Mesenchymal stem cell (in vitro differentiated cells and primary cell): Measurements from ENCODE around the gene ANKFY1.

ENCODE experiments used
- DNase-seq: peaks from one replicate; pipeline ENCODE4 v3.0.0-alpha.2; 2013
- H2AFZ ChIP-seq: one replicate; pipeline ENCODE4 v1.6.1; 2013; ENCODE audit warnings: low read depth, mild to moderate bottlenecking, control low read depth, inconsistent platforms, low read length, moderate library complexity
- H2AK5ac ChIP-seq: 2 replicates; pipeline ENCODE4 v1.6.1; 2013; ENCODE audit warnings: low read length, moderate library complexity, mild to moderate bottlenecking, inconsistent platforms; ENCODE audit not compliant: severe bottlenecking
- H2BK120ac ChIP-seq: one replicate; pipeline ENCODE4 v1.6.1; 2013; ENCODE audit warnings: low read depth, mild to moderate bottlenecking, inconsistent platforms, low read length, moderate library complexity
- H2BK12ac ChIP-seq, 2 experiments: one replicate each; pipeline ENCODE4 v1.6.1; 2013; ENCODE audit warnings: inconsistent platforms in 2 of 2, low read length in 2 of 2, mild to moderate bottlenecking in 2 of 2, moderate library complexity in 2 of 2, control low read depth in 1 of 2
- H2BK15ac ChIP-seq: one replicate; pipeline ENCODE4 v1.6.1; 2013; ENCODE audit warnings: mild to moderate bottlenecking, low read depth, inconsistent platforms; ENCODE audit not compliant: poor library complexity, severe bottlenecking
- H2BK5ac ChIP-seq: 2 replicates; pipeline ENCODE4 v1.6.1; 2013; ENCODE audit warnings: low read depth, mild to moderate bottlenecking, low read length, control low read depth, inconsistent platforms; ENCODE audit not compliant: poor library complexity, severe bottlenecking
- H3K14ac ChIP-seq, 2 experiments: one replicate each; pipeline ENCODE4 v1.6.1; 2013; ENCODE audit warnings: inconsistent platforms in 2 of 2, low read length in 2 of 2, control low read depth in 1 of 2, mild to moderate bottlenecking in 1 of 2, moderate library complexity in 1 of 2
- H3K18ac ChIP-seq, 2 experiments: one replicate each; pipeline ENCODE4 v1.6.1; 2013; ENCODE audit warnings: inconsistent platforms in 2 of 2, low read length in 2 of 2, control low read depth in 1 of 2, low read depth in 1 of 2, mild to moderate bottlenecking in 1 of 2
- H3K23ac ChIP-seq, 2 experiments: one replicate each; pipeline ENCODE4 v1.6.1; 2013; ENCODE audit warnings: inconsistent platforms in 2 of 2, low read length in 2 of 2, mild to moderate bottlenecking in 2 of 2, moderate library complexity in 2 of 2, control low read depth in 1 of 2
- H3K27ac ChIP-seq: 2 replicates; pipeline ENCODE4 v1.5.1; 2013; ENCODE audit warnings: mild to moderate bottlenecking, moderate library complexity, low read length, control low read depth, inconsistent platforms; ENCODE audit not compliant: poor library complexity, severe bottlenecking
- H3K27me3 ChIP-seq, 2 experiments: 2 replicates each; pipeline versions ENCODE4 v1.6.1 to v1.7.0; 2013; ENCODE audit warnings: low read length in 2 of 2, mild to moderate bottlenecking in 2 of 2, moderate library complexity in 2 of 2, control low read depth in 1 of 2, inconsistent platforms in 1 of 2; ENCODE audit not compliant: control insufficient read depth in 1 of 2, insufficient read depth in 1 of 2
- H3K36me3 ChIP-seq, 2 experiments: 2 replicates each; pipeline versions ENCODE4 v1.6.1 to v1.7.0; 2013; ENCODE audit warnings: low read length in 2 of 2, control low read depth in 1 of 2, inconsistent platforms in 1 of 2, low read depth in 1 of 2, mild to moderate bottlenecking in 1 of 2; ENCODE audit not compliant: insufficient read depth in 2 of 2, control insufficient read depth in 1 of 2
- H3K4ac ChIP-seq, 2 experiments: one replicate each; pipeline ENCODE4 v1.6.1; 2013; ENCODE audit warnings: inconsistent platforms in 2 of 2, low read length in 2 of 2, mild to moderate bottlenecking in 2 of 2, moderate library complexity in 2 of 2, control low read depth in 1 of 2, low read depth in 1 of 2
- H3K4me1 ChIP-seq: 2 replicates; pipeline ENCODE4 v1.6.1; 2013; ENCODE audit warnings: low read depth, low read length, control low read depth; ENCODE audit not compliant: control insufficient read depth, insufficient read depth
- H3K4me2 ChIP-seq: 2 replicates; pipeline ENCODE4 v1.6.1; 2013; ENCODE audit warnings: low read length, mild to moderate bottlenecking, inconsistent platforms; ENCODE audit not compliant: poor library complexity, severe bottlenecking
- H3K4me3 ChIP-seq, 2 experiments: 2 replicates each; pipeline versions ENCODE4 v1.5.1 to v1.7.0; 2013; ENCODE audit warnings: low read length in 2 of 2, mild to moderate bottlenecking in 2 of 2, control low read depth in 1 of 2, low read depth in 1 of 2; ENCODE audit not compliant: insufficient read depth in 1 of 2
- H3K79me1 ChIP-seq: replicated peaks from 2 replicates; pipeline ENCODE4 v1.6.1; 2013; ENCODE audit warnings: mild to moderate bottlenecking, control low read depth, low read length, inconsistent platforms; ENCODE audit not compliant: poor library complexity, severe bottlenecking
- H3K9ac ChIP-seq: 2 replicates; pipeline ENCODE4 v1.7.0; 2013; ENCODE audit warnings: mild to moderate bottlenecking, low read length, moderate library complexity
- H3K9me3 ChIP-seq: 2 replicates; pipeline ENCODE4 v1.7.0; 2013; ENCODE audit warnings: mild to moderate bottlenecking, low read length; ENCODE audit not compliant: control insufficient read depth
- H4K8ac ChIP-seq: one replicate; pipeline ENCODE4 v1.6.1; 2013; ENCODE audit warnings: inconsistent platforms, mild to moderate bottlenecking, low read length, moderate library complexity
- H4K91ac ChIP-seq: one replicate; pipeline ENCODE4 v1.6.1; 2013; ENCODE audit warnings: mild to moderate bottlenecking, low read length, inconsistent platforms
- WGBS: methylation state at CpG from one replicate; pipeline ENCODE4 v1.1.7; 2013; ENCODE audit warnings: mixed read lengths; 5-methylcytosine and 5-hydroxymethylcytosine counted together

ANKFY1 gene

DNA sequence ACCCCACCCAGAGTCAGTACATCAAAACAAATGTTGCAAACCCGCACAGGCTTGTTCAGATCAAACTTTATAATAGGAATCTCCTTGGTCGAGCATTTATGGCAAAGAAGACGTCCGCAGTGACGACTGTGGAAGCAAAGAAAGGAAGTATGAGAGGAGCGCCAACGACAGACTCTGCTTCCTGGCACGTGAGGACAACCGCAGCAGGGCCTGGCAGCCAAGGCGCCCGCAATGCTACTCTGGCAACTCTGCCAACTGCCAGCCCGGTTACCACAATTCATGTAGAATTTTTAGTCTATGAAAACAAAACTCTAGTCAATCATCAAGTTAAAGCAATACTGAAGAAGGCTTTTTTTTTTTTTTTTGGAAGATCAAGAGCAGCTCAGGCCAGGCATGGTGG lies 96.0 kb downstream of the ANKFY1 start:
- Histone ChIP-seq H3K23ac (no peak overlapping the region), H2BK5ac (no peak overlapping the region), H4K8ac (no peak overlapping the region), H4K91ac (no peak overlapping the region), H3K18ac (no peak overlapping the region), H3K4ac (no peak overlapping the region), H3K27ac (no peak overlapping the region), H3K14ac (no peak overlapping the region), H2BK12ac (no peak overlapping the region), H3K79me1 (peaks cover 11% of the 10 kb centered on the region), H3K4me3 (no peak overlapping the region), H3K4me2 (no peak overlapping the region), H3K9me3 (no peaks in the 10 kb centered on the region), H3K9ac (no peak overlapping the region), H2BK120ac (no peak overlapping the region), H3K27me3 (no peaks in the 10 kb centered on the region), H3K4me1 (no peaks in the 10 kb centered on the region), H3K36me3 (peaks cover 77 to 91% of the 10 kb centered on the region in 2 experiments), H2AFZ (no peak overlapping the region), H2BK15ac (no peak overlapping the region), H2AK5ac (no peak overlapping the region)
- WGBS = 97% methylated on average over 12 of the region's 12 CpGs
- no peak for DNase-seq

DNA sequence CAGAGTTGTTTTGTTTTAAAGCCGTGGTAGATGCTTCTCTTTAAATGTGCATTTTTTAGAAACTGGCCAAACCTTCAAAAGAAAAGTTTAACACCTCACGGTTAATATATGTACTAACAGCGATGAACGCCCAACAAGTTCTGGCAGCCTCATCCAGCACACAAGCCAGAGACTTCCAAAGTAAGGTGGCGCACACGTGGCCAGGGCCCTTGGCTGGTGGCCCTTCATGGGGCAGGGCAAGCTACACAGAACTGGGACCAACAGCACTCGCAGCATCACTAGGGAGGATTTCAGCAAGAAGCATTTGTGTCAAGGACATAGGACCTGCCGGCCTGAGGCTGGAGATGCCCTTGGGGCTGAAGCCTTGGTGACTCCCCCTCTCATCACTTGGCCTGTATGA lies 97.4 kb downstream of the ANKFY1 start:
- Histone ChIP-seq H3K4me2 (no peak overlapping the region), H3K9me3 (no peaks in the 10 kb centered on the region), H2BK15ac (no peak overlapping the region), H4K91ac (no peak overlapping the region), H3K18ac (no peak overlapping the region), H3K23ac (no peak overlapping the region), H3K14ac (no peak overlapping the region), H2BK120ac (no peak overlapping the region), H2AK5ac (no peak overlapping the region), H3K27me3 (no peaks in the 10 kb centered on the region), H3K9ac (no peak overlapping the region), H3K4me1 (peaks cover 6% of the 10 kb centered on the region), H2BK12ac (no peak overlapping the region), H3K4ac (no peak overlapping the region), H4K8ac (no peak overlapping the region), H3K36me3 (peaks cover 67 to 80% of the 10 kb centered on the region in 2 experiments), H3K4me3 (no peak overlapping the region), H2AFZ (no peak overlapping the region), H2BK5ac (no peak overlapping the region), H3K79me1 (peaks cover 13% of the 10 kb centered on the region), H3K27ac (no peak overlapping the region)
- no peak for DNase-seq
- 90% methylated on average over 8 of the region's 8 CpGs for WGBS

DNA sequence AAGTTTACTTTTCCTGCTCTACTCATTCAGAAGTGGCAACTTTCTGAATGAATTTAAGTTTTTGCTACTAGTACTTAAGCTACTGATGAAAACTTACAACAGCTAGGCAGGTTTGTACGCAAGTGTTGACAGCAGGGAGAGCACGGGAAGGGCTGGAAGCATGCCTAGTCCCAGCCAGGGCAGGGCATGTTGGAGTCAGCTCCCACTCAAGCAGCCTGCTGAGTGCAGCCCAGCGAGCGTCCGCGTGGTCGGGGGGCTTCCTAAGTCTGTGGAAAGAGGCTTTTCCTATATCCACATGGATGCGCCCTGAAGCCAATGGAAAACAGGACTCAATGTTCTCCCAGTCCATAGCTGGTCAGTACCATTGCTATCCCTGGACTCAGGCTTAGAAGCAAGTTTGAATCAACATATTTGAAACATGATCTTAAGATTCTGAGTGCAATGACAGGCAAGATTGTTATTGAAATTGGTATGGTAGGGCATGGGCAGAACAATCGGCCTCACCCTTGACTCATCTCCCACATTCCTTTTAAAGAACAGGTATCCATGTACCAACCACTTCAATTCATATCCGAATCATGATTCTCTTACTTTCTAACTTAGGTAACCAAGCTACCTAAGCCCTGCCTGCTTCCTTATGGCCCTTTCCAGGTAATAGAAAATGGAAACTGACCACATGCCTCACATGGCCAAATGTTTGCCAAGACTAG lies 98.3 kb downstream of the ANKFY1 start:
- Histone ChIP-seq H2BK12ac (no peak overlapping the region), H3K4me2 (no peak overlapping the region), H3K36me3 (peaks cover 58 to 74% of the 10 kb centered on the region in 2 experiments), H3K4me3 (no peak overlapping the region), H3K79me1 (peaks cover 10% of the 10 kb centered on the region), H3K18ac (no peak overlapping the region), H2AK5ac (no peak overlapping the region), H3K9me3 (no peaks in the 10 kb centered on the region), H3K27ac (no peak overlapping the region), H3K27me3 (no peaks in the 10 kb centered on the region), H4K91ac (no peak overlapping the region), H3K4me1 (peaks cover 9% of the 10 kb centered on the region), H3K23ac (no peak overlapping the region), H2BK5ac (no peak overlapping the region), H3K4ac (no peak overlapping the region), H3K14ac (no peak overlapping the region), H2BK15ac (no peak overlapping the region), H3K9ac (no peak overlapping the region), H4K8ac (no peak overlapping the region), H2BK120ac (no peak overlapping the region), H2AFZ (no peak overlapping the region)
- WGBS = 93% methylated on average over 10 of the region's 10 CpGs
- no peak for DNase-seq

DNA sequence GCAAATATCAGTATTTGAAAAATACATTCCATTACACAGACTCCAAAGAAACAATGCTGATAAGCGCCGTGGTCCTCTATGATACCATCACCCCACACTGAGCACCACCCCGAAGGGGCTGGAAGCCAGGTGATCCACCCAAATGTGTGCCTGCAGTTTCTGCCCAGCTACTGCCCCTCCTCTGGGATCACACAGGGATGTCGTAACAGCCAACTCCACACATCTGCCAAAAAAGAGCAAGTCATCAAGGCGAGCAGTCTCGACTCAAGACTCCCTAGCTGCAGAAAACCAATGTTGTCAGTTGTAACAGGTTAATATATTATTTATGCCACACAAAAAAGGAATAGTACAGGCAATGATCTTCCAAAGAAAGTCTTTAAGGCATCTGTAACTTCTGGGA lies 99.8 kb downstream of the ANKFY1 start:
- H3K9me3 ChIP-seq = no peaks in the 10 kb centered on the region
- H3K4ac ChIP-seq = peak overlapping the region in 1 of 2 experiments; percentile 42
- no peak overlapping the region for H2BK5ac ChIP-seq
- H2AFZ ChIP-seq = no peak overlapping the region
- H3K27me3 ChIP-seq = no peaks in the 10 kb centered on the region
- no peak overlapping the region for H3K27ac ChIP-seq
- no peak overlapping the region for H3K4me2 ChIP-seq
- no peak overlapping the region for H3K18ac ChIP-seq
- H4K8ac ChIP-seq = no peak overlapping the region
- H2BK15ac ChIP-seq = no peak overlapping the region
- no peak overlapping the region for H3K9ac ChIP-seq
- H2BK120ac ChIP-seq = no peak overlapping the region
- no peak overlapping the region for H4K91ac ChIP-seq
- DNase-seq = no peak
- peaks cover 57 to 72% of the 10 kb centered on the region in 2 experiments for H3K36me3 ChIP-seq
- WGBS = 92% methylated on average over 3 of the region's 6 CpGs
- no peak overlapping the region for H3K4me3 ChIP-seq
- no peak overlapping the region for H2AK5ac ChIP-seq
- peaks cover 9% of the 10 kb centered on the region for H3K4me1 ChIP-seq
- no peak overlapping the region for H3K23ac ChIP-seq
- H3K79me1 ChIP-seq = peaks cover 9% of the 10 kb centered on the region
- no peak overlapping the region for H3K14ac ChIP-seq
- no peak overlapping the region for H2BK12ac ChIP-seq
